ENCODE data around the gene PLTP. TPM values are rescaled to one million over a fixed set of nuclear protein-coding genes. Genes with fewer than 3 reads are reported as not detected.

Gene PLTP
- total and polyA plus RNA-seq, 2 of the 13 experiments (the other 11 are each of a cell fraction or from before 2014, with no cell fraction given) = 16.9 to 28.6 TPM

- TF ChIP-seq E2F5 (CRISPR knock-in tag; conservative IDR thresholded peaks at IDR 0.05) = peak; percentile 43
- TF ChIP-seq KLF12 (CRISPR knock-in tag; IDR thresholded peaks at IDR 0.05; ENCODE audit: borderline replicate concordance) = no peak
- TF ChIP-seq ZNF276 (CRISPR knock-in tag; IDR thresholded peaks at IDR 0.05; ENCODE audit: low read depth) = peak; percentile 87; the same call in 1 of the 2 replicates
- no peak for TF ChIP-seq CEBPZ (IDR thresholded peaks at IDR 0.05; ENCODE audit: low read length)
These were observed 21.6 kb downstream of the PLTP start (continued) for GRCh38 chr20:45890077-45890984.

All from HepG2 (cell line).